Lower lobe of right lung (tissue), 2 donors: ENCODE results near the gene MAGEA1. TPM values are rescaled to one million over a fixed set of nuclear protein-coding genes. Genes with fewer than 3 reads are reported as not detected.
A peak's percentile ranks its signal among the peaks of the same experiment; 100 is the strongest.

Experiments
- ATAC-seq, 2 donors: fragments of 200-7000 bp; cut with Tn5 transposase; one replicate each; pipeline ENCODE4 v1.9.1; 2020 to 2022; ENCODE audit warnings: mild to moderate bottlenecking in 2 of 2, moderate library complexity in 2 of 2
- DNase-seq: peaks from one replicate; pipeline ENCODE4 v3.0.0-alpha.2; 2020
- H3K27ac ChIP-seq: fragments of 200-600 bp; one replicate; pipeline ENCODE4 v1.8.0; 2022
- H3K27me3 ChIP-seq: fragments of 200-600 bp; one replicate; pipeline ENCODE4 v1.8.0; 2022; ENCODE audit warnings: low read depth
- H3K36me3 ChIP-seq: fragments of 200-600 bp; one replicate; pipeline ENCODE4 v1.8.0; 2022; ENCODE audit warnings: mild to moderate bottlenecking
- H3K4me1 ChIP-seq: fragments of 200-600 bp; one replicate; pipeline ENCODE4 v1.8.0; 2022
- H3K4me3 ChIP-seq: fragments of 200-600 bp; one replicate; pipeline ENCODE4 v1.8.0; 2022; ENCODE audit warnings: mild to moderate bottlenecking
- H3K9me3 ChIP-seq: fragments of 200-600 bp; one replicate; pipeline ENCODE4 v1.8.0; 2022
- CTCF ChIP-seq: fragments of 200-600 bp; IDR thresholded peaks from one replicate; pipeline ENCODE4 v1.8.0; 2022; ENCODE audit warnings: antibody characterized with exemption, mild to moderate bottlenecking
- intact Hi-C: fragments of 100-400 bp; cut with DNase I; formaldehyde crosslinking; loops from one replicate; pipeline ENCODE4 v1.11.0; 2022
- total RNA-seq: library from RNA; stranded (reverse); fragmentation: NEBNext Ultra II Directional; extraction: Animal tissue kit (Norgen Biotek cat#: 25700); gene quantifications from one replicate; pipeline ENCODE4 v1.2.1, GENCODE V29; 2021
- donor health status: DM: no; HTN: yes; CAD: no; lungs with severe emphysema.

MAGEA1 gene
- total RNA-seq, 1 donor from 2014 or later, result not detected

GRCh38 chrX:153200462-153200861, 21.4 kb downstream of the MAGEA1 start:
- no peak for DNase-seq
- Histone ChIP-seq H3K9me3 (no peaks in the 10 kb centered on the region), H3K36me3 (no peaks in the 10 kb centered on the region), H3K27me3 (no peaks in the 10 kb centered on the region), H3K4me1 (no peaks in the 10 kb centered on the region), H3K4me3 (no peak overlapping the region), H3K27ac (no peak overlapping the region)
- TF ChIP-seq CTCF, result no peak
- intact Hi-C loops, result no loop called here
- no peak for ATAC-seq

- Histone ChIP-seq H3K4me1 (no peaks in the 10 kb centered on the region), H3K9me3 (no peaks in the 10 kb centered on the region), H3K36me3 (no peaks in the 10 kb centered on the region), H3K27me3 (no peaks in the 10 kb centered on the region), H3K27ac (no peak overlapping the region), H3K4me3 (no peak overlapping the region)
- DNase-seq (no peak), ATAC-seq (no peak)
- intact Hi-C loops, result no loop called here
- no peak for TF ChIP-seq CTCF
Measured at GRCh38 chrX:153206425-153207046, 27.5 kb downstream of the MAGEA1 start.

- Histone ChIP-seq H3K4me1 (no peaks in the 10 kb centered on the region), H3K9me3 (no peaks in the 10 kb centered on the region), H3K27me3 (no peaks in the 10 kb centered on the region), H3K36me3 (no peaks in the 10 kb centered on the region), H3K4me3 (no peak overlapping the region), H3K27ac (no peak overlapping the region)
- DNase-seq (no peak), ATAC-seq (peak; percentile 78 to 89)
- intact Hi-C loops, result no loop called here
- no peak for TF ChIP-seq CTCF
Measured at GRCh38 chrX:153209347-153209746, 30.3 kb downstream of the MAGEA1 start.

GRCh38 chrX:153214934-153215333, 35.9 kb downstream of the MAGEA1 start:
- intact Hi-C loops, result no loop called here

GRCh38 chrX:153216926-153217325, 37.8 kb downstream of the MAGEA1 start:
- TF ChIP-seq CTCF, result no peak
- intact Hi-C loops, result no loop called here
- Histone ChIP-seq H3K4me3 (no peak overlapping the region), H3K36me3 (no peaks in the 10 kb centered on the region), H3K4me1 (no peaks in the 10 kb centered on the region), H3K27me3 (no peaks in the 10 kb centered on the region), H3K27ac (no peak overlapping the region), H3K9me3 (no peaks in the 10 kb centered on the region)
- DNase-seq (no peak), ATAC-seq (no peak)

More at GRCh38 chrX:153214934-153215333, 35.9 kb downstream of the MAGEA1 start:
- no peak for TF ChIP-seq CTCF
- Histone ChIP-seq H3K4me1 (no peaks in the 10 kb centered on the region), H3K9me3 (no peaks in the 10 kb centered on the region), H3K27ac (no peak overlapping the region), H3K27me3 (no peaks in the 10 kb centered on the region), H3K36me3 (no peaks in the 10 kb centered on the region), H3K4me3 (no peak overlapping the region)
- ATAC-seq (no peak), DNase-seq (no peak)
